ENCODE data around the gene ZFAND3. TPM values are rescaled to one million over a fixed set of nuclear protein-coding genes. Genes with fewer than 3 reads are reported as not detected.

The ZFAND3 gene
- total and polyA plus RNA-seq, 8 donors: 19.8 to 164 (median 37.3) TPM

DNA sequence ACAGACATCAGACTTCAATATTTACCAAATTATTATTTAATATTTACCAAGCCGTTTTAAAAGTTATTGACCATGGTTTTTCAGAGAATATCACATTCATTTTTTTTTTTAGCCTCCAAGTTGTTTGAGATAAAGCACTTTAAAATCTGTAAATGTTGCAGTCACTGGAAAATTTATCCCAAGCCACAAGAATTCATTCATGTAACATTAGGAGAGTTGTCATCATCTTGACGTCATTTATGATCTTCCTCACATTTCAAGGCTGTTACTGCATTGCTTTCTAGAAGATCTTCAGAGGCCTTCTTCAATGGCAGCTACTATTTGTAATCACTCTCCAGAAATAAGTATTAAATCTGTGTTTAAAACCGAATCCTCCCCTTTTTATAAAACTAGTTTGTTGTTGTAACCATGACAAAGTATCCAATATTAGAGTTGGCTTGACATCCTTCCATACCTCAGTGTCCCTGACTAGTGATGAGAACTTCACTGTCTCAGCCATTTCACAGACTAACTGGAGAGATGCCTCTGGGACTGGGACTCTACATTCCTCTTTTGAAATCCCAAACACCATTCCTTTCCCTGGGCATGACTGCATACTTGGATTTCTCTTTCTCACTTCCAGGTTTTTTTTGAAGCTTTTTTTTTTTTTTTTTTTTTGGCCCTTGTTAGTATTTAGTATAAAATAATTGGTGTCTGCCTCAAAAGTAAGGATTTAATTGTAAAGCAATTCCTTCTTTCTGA, 100.1 kb downstream of the ZFAND3 start:
- DNase-seq: no peak
- H3K36me3 ChIP-seq: peaks cover 0 to 11% (median 7%) of the 10 kb centered on the region in 4 donors
- WGBS, 5 donors: 79 to 82% (median 80%) methylated on average over 3 of the region's 3 CpGs
- TF ChIP-seq EP300 (IDR thresholded peaks at IDR 0.05) (no peak), POLR2A (IDR thresholded peaks at IDR 0.05) (no peak), POLR2AphosphoS5 (IDR thresholded peaks at IDR 0.05) (no peak)
- TF ChIP-seq, protein P1, sequence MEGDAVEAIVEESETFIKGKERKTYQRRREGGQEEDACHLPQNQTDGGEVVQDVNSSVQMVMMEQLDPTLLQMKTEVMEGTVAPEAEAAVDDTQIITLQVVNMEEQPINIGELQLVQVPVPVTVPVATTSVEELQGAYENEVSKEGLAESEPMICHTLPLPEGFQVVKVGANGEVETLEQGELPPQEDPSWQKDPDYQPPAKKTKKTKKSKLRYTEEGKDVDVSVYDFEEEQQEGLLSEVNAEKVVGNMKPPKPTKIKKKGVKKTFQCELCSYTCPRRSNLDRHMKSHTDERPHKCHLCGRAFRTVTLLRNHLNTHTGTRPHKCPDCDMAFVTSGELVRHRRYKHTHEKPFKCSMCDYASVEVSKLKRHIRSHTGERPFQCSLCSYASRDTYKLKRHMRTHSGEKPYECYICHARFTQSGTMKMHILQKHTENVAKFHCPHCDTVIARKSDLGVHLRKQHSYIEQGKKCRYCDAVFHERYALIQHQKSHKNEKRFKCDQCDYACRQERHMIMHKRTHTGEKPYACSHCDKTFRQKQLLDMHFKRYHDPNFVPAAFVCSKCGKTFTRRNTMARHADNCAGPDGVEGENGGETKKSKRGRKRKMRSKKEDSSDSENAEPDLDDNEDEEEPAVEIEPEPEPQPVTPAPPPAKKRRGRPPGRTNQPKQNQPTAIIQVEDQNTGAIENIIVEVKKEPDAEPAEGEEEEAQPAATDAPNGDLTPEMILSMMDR (IDR thresholded peaks at IDR 0.05): no peak
- no peaks in the 10 kb centered on the region for H3K27me3 ChIP-seq
- H3K9me3 ChIP-seq: no peaks in the 10 kb centered on the region
- H3K4me1 ChIP-seq: peaks cover 0 to 81% (median 42%) of the 10 kb centered on the region in 4 donors
- intact Hi-C loops (cut with DNase I; ENCODE audit: low total_unique reads): no loop called here
- no peak overlapping the region for H3K27ac ChIP-seq
- H3K4me3 ChIP-seq: no peak overlapping the region

DNA sequence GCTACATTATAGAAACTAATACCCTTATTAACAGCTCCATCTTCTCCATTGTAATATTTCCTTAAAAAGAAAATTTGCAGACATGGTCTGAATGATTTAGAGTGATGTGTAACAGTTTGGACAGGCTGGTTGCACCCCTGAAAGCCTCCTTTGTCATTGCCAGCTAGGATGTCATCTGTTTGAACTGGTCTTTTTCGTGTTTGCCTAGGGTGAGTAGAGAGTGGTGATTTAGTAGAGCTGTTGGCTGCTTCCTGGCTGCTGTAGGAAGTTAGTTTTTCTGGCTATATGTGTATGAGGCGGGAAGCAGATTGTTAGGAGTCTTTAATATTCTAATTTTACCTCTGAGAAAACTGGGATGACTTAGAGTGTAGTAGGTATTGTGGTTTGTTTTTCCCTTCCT, 101.1 kb downstream of the ZFAND3 start:
- 43 to 60% (median 51%) methylated on average over 2 of the region's 2 CpGs for WGBS, 5 donors
- Histone ChIP-seq H3K27ac (peak overlapping the region in 2 of 5 donors; percentile 9 to 25), H3K36me3 (peaks cover 0 to 10% (median 7%) of the 10 kb centered on the region in 4 donors), H3K4me3 (no peak overlapping the region), H3K4me1 (peaks cover 0 to 75% (median 39%) of the 10 kb centered on the region in 4 donors), H3K27me3 (no peaks in the 10 kb centered on the region), H3K9me3 (no peaks in the 10 kb centered on the region)
- intact Hi-C loops (cut with DNase I; ENCODE audit: low total_unique reads): no loop called here
- TF ChIP-seq POLR2A (IDR thresholded peaks at IDR 0.05): no peak
- TF ChIP-seq EP300 (IDR thresholded peaks at IDR 0.05): no peak
- TF ChIP-seq, protein P1 (IDR thresholded peaks at IDR 0.05): no peak
- no peak for TF ChIP-seq POLR2AphosphoS5 (IDR thresholded peaks at IDR 0.05)
- DNase-seq: peak in 1 of 2 donors; percentile 53

DNA sequence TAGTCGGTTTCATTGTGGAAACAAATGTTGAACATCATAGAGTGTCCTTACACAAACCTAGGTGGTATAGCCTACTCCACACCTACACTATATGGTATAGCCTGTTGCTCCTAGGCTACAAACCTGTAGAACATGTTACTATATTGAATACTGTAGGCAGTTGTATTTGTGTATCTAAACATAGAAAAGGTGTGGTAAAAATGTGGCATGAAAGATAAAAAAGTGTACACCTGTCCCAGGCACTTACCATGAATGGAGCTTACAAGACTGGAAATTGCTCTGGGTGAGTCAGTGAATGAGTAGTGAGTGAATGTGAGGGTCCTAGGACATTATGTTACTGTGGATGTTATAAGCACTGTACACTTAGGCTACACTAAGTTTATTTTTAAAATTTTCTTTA, 103.0 kb downstream of the ZFAND3 start:
- Histone ChIP-seq H3K36me3 (no peaks in the 10 kb centered on the region), H3K9me3 (no peaks in the 10 kb centered on the region), H3K27ac (no peak overlapping the region), H3K27me3 (no peaks in the 10 kb centered on the region), H3K4me1 (peaks cover 0 to 67% (median 44%) of the 10 kb centered on the region in 4 donors), H3K4me3 (no peak overlapping the region)
- TF ChIP-seq POLR2A (IDR thresholded peaks at IDR 0.05): no peak
- no peak for TF ChIP-seq EP300 (IDR thresholded peaks at IDR 0.05)
- peak in 2 of 3 donors; percentile 18 to 39 for TF ChIP-seq POLR2AphosphoS5 (IDR thresholded peaks at IDR 0.05)
- TF ChIP-seq, protein P1 (IDR thresholded peaks at IDR 0.05): no peak
- peak in 1 of 2 donors; percentile 46 for DNase-seq
- intact Hi-C loops (cut with DNase I; ENCODE audit: low total_unique reads): no loop called here
- whole genome bisulfite sequencing, 5 donors: 83 to 91% (median 89%) methylated on average over 1 of the region's 1 CpG

DNA sequence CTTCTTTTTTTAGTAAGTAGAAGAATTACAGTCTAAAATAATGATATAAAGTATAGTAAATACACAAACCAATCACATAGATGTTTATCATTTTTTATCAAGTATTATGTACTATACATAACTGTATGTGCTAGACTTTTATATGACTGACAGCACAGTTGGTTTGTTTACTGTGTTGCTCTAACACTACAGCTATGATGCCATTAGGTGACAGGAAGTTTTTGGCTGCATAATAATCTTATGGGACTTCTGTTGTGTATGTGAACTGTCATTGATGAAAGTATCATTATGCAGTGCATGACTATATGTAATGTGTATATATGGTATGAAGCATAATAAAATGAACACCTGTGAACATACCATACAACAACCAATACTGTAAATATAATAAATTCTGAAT, 104.0 kb downstream of the ZFAND3 start:
- TF ChIP-seq POLR2AphosphoS5 (IDR thresholded peaks at IDR 0.05) (no peak), EP300 (IDR thresholded peaks at IDR 0.05) (no peak), POLR2A (IDR thresholded peaks at IDR 0.05) (no peak)
- TF ChIP-seq, protein P1 (IDR thresholded peaks at IDR 0.05): no peak
- Histone ChIP-seq H3K36me3 (no peaks in the 10 kb centered on the region), H3K4me3 (no peak overlapping the region), H3K4me1 (peaks cover 0 to 67% (median 42%) of the 10 kb centered on the region in 4 donors), H3K27me3 (no peaks in the 10 kb centered on the region), H3K9me3 (no peaks in the 10 kb centered on the region), H3K27ac (no peak overlapping the region)
- intact Hi-C loops (cut with DNase I; ENCODE audit: low total_unique reads): no loop called here
- no peak for DNase-seq

Measured in stomach (tissue), 9 donors.